ENCODE measurements around the gene ZSWIM1. TPM values are rescaled to one million over a fixed set of nuclear protein-coding genes. Genes with fewer than 3 reads are reported as not detected.
A peak's percentile ranks its signal among the peaks of the same experiment; 100 is the strongest.

Gene ZSWIM1
- total and polyA plus RNA-seq, 2 donors from 2014 or later: 6.7 to 13.1 TPM

DNA sequence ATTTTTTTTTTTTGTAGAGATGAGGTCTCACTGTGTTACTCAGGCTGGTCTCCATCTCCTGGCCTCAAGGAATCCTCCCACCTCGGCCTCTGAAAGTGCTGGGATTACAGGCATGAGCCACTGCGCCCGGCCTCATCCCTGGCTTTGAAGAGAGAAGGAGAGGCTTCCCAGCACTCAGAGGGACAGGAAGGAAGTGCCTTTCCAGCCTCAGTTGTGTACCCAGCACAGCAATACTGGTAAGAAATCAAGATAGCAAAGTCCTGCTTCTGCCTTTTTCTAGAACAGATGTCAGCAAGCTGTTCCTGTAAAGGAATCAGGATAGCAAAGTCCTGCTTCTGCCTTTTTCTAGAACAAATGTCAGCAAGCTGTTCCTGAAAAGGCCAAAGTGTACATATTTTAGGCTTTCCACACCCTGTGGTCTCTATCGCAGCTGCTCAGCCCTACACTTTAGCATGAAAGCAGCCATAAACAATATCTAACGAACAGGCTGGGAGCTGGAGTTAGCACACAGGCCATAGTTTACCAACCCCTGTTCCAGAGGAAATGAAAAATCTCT is 37.2 kb downstream of the ZSWIM1 start:
- no peak overlapping the region for H3K9ac ChIP-seq (ENCODE audit: low read length in 3 of 3)
- DNase-seq: peak in 2 of 5 donors; percentile 16 to 84

DNA sequence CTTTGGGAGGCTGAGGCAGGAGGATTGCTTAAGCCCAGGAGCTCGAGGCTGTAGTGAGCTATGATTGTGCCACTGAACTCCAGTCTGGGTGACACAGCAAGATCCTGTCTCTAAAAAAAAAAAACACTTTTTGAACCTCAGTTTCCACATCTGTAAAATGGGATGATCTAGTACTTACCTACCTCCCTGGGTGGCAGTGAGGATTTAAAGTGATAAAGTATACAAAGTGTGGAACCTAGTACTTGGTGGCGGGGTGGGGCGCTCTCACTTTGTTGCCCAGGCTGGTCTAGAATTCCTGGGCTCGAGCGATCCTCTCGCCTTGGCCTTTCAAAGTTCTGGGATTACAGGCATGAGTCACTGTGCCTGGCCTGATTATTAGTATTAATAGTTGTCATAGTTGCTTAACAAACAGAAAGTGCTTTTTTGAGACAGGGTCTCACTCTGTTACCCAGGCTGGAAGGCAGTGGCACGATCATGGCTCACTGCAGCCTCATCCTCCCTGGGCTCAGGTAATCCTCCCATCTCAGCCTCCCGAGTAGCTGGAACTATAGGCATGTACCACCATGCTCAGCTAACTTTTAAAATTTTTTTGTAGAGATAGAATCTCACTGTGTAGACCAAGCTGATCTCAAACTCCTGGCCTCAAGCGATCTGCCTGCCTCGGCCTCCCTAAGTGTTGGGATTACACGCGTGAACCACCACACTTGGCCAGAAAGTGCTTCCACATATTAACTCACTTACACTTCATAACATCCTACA is 37.9 kb downstream of the ZSWIM1 start:
- Histone ChIP-seq H3K27ac (ENCODE audit: low read depth in 2 of 2, low read length in 2 of 2) (peak overlapping the region; percentile 51 to 86), H3K9ac (ENCODE audit: low read length in 3 of 3) (no peak overlapping the region), H3K4me1 (ENCODE audit: control insufficient read depth in 2 of 3, insufficient read depth in 2 of 3, low read depth in 1 of 3, low read length in 3 of 3) (peaks cover 0 to 15% (median 6%) of the 10 kb centered on the region in 3 donors), H3K4me3 (ENCODE audit: low read length in 3 of 3) (no peak overlapping the region), H3K9me3 (ENCODE audit: control insufficient read depth in 2 of 3, insufficient read depth in 1 of 3, low read length in 3 of 3) (no peaks in the 10 kb centered on the region), H3K27me3 (ENCODE audit: control insufficient read depth, insufficient read depth, low read length) (no peaks in the 10 kb centered on the region), H3K36me3 (ENCODE audit: control insufficient read depth in 2 of 3, insufficient read depth in 3 of 3, low read length in 3 of 3) (no peaks in the 10 kb centered on the region)
- TF ChIP-seq, protein P1, sequence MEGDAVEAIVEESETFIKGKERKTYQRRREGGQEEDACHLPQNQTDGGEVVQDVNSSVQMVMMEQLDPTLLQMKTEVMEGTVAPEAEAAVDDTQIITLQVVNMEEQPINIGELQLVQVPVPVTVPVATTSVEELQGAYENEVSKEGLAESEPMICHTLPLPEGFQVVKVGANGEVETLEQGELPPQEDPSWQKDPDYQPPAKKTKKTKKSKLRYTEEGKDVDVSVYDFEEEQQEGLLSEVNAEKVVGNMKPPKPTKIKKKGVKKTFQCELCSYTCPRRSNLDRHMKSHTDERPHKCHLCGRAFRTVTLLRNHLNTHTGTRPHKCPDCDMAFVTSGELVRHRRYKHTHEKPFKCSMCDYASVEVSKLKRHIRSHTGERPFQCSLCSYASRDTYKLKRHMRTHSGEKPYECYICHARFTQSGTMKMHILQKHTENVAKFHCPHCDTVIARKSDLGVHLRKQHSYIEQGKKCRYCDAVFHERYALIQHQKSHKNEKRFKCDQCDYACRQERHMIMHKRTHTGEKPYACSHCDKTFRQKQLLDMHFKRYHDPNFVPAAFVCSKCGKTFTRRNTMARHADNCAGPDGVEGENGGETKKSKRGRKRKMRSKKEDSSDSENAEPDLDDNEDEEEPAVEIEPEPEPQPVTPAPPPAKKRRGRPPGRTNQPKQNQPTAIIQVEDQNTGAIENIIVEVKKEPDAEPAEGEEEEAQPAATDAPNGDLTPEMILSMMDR (IDR thresholded peaks at IDR 0.05; ENCODE audit: borderline replicate concordance, extremely low read depth, insufficient read depth): no peak
- intact Hi-C loops (cut with DNase I): no loop called here
- no peak for FAIRE-seq
- DNase-seq: no peak

More for the DNA sequence above, 37.2 kb downstream of the ZSWIM1 start:
- FAIRE-seq: no peak
- TF ChIP-seq, protein P1 (IDR thresholded peaks at IDR 0.05; ENCODE audit: borderline replicate concordance, extremely low read depth, insufficient read depth): no peak
- Histone ChIP-seq H3K27me3 (ENCODE audit: control insufficient read depth, insufficient read depth, low read length) (no peaks in the 10 kb centered on the region), H3K9me3 (ENCODE audit: control insufficient read depth in 2 of 3, insufficient read depth in 1 of 3, low read length in 3 of 3) (no peaks in the 10 kb centered on the region), H3K4me1 (ENCODE audit: control insufficient read depth in 2 of 3, insufficient read depth in 2 of 3, low read depth in 1 of 3, low read length in 3 of 3) (peaks cover 0 to 15% (median 6%) of the 10 kb centered on the region in 3 donors), H3K27ac (ENCODE audit: low read depth in 2 of 2, low read length in 2 of 2) (peak overlapping the region; percentile 51 to 86), H3K36me3 (ENCODE audit: control insufficient read depth in 2 of 3, insufficient read depth in 3 of 3, low read length in 3 of 3) (no peaks in the 10 kb centered on the region), H3K4me3 (ENCODE audit: low read length in 3 of 3) (no peak overlapping the region)
- intact Hi-C loops (cut with DNase I): no loop called here

GRCh38 chr20:45919542-45920399 is 38.7 kb downstream of the ZSWIM1 start:
- peak overlapping the region in 1 of 3 donors; percentile 16 for H3K9ac ChIP-seq (ENCODE audit: low read length in 3 of 3)
- DNase-seq (peak; percentile 66 to 95 (median 78)), FAIRE-seq (no peak)
- intact Hi-C loops (cut with DNase I): no loop called here
- peak overlapping the region; percentile 29 to 86 for H3K27ac ChIP-seq (ENCODE audit: low read depth in 2 of 2, low read length in 2 of 2)
- H3K36me3 ChIP-seq (ENCODE audit: control insufficient read depth in 2 of 3, insufficient read depth in 3 of 3, low read length in 3 of 3): no peaks in the 10 kb centered on the region
- TF ChIP-seq, protein P1 (IDR thresholded peaks at IDR 0.05; ENCODE audit: borderline replicate concordance, extremely low read depth, insufficient read depth): no peak
- H3K9me3 ChIP-seq (ENCODE audit: control insufficient read depth in 2 of 3, insufficient read depth in 1 of 3, low read length in 3 of 3): no peaks in the 10 kb centered on the region
- no peak overlapping the region for H3K4me3 ChIP-seq (ENCODE audit: low read length in 3 of 3)
- H3K4me1 ChIP-seq (ENCODE audit: control insufficient read depth in 2 of 3, insufficient read depth in 2 of 3, low read depth in 1 of 3, low read length in 3 of 3): peaks cover 0 to 16% (median 8%) of the 10 kb centered on the region in 3 donors
- H3K27me3 ChIP-seq (ENCODE audit: control insufficient read depth, insufficient read depth, low read length): no peaks in the 10 kb centered on the region

Data from kidney (tissue), 14 donors.